Tibial artery (tissue), 4 donors: ENCODE data around the gene PTPRN2.

Source experiments
- DNase-seq, 2 donors: peaks; one replicate each; pipeline ENCODE4 v3.0.0-alpha.2; 2019
- H3K27ac ChIP-seq, 2 donors: fragments of 200-600 bp; sonication (generic) in 1 of 2; 1 replicate in 1 of 2; 2 replicates in 1 of 2; pipeline ENCODE4 v1.5.1; 2018 to 2019; ENCODE audit warnings: mild to moderate bottlenecking in 1 of 2
- H3K27me3 ChIP-seq, 2 donors: fragments of 200-600 bp; sonication (generic) in 1 of 2; one replicate each; pipeline versions ENCODE4 v1.5.1 to v1.6.0; 2016 to 2019
- H3K36me3 ChIP-seq, 3 donors: fragments of 200-600 bp; sonication (generic) in 2 of 3; one replicate each; pipeline ENCODE4 v1.5.1; 2016 to 2019; ENCODE audit warnings: mild to moderate bottlenecking in 2 of 3
- H3K4me1 ChIP-seq, 4 donors: fragments of 200-600 bp; sonication (generic) in 2 of 4; 1 replicate in 3 of 4; 2 replicates in 1 of 4; pipeline ENCODE4 v1.5.1; 2016 to 2019
- H3K4me3 ChIP-seq, 2 donors: fragments of 200-600 bp; sonication (generic) in 1 of 2; 1 replicate in 1 of 2; 2 replicates in 1 of 2; pipeline ENCODE4 v1.5.1; 2018 to 2019; ENCODE audit warnings: mild to moderate bottlenecking in 2 of 2
- H3K9me3 ChIP-seq, 3 donors: fragments of 200-600 bp; sonication (generic) in 1 of 3; one replicate each; pipeline ENCODE4 v1.5.1; 2016 to 2019
- intact Hi-C: fragments of 100-400 bp; cut with DNase I; formaldehyde crosslinking; loops from one replicate; pipeline ENCODE4 v1.15.0; 2023; ENCODE audit warnings: low total_unique reads
- TF ChIP-seq, protein P1 (sequence below), 2 experiments: fragments of 200-600 bp in 1 of 2; fragments of 450-650 bp in 1 of 2; IDR thresholded peaks; one replicate each; pipeline ENCODE4 v1.5.1; 2017 to 2019; ENCODE audit warnings: antibody characterized with exemption in 2 of 2, mild to moderate bottlenecking in 1 of 2, moderate library complexity in 1 of 2

Gene PTPRN2

DNA sequence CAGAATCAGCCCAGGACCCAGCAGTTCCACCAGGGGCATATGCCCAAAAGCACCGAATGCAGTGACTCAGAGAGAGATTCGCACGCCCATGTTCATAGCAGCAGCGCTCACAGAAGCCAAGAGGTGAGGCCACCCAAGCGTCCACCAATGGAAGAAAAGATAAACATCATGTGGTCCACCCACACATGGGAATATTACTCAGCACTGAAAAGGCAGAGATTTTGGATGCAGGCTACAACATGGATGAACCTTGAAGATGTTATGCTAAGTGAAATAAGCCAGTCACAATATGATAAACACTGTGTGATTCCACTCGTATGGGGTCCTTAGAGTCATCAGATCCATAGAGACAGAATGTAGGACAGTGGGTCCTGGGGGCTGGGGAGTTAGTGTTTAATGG, 823.4 kb downstream of the PTPRN2 start:
- no peaks in the 10 kb centered on the region for H3K27me3 ChIP-seq
- intact Hi-C loops, result no loop called here
- no peak overlapping the region for H3K4me3 ChIP-seq
- TF ChIP-seq, protein P1, sequence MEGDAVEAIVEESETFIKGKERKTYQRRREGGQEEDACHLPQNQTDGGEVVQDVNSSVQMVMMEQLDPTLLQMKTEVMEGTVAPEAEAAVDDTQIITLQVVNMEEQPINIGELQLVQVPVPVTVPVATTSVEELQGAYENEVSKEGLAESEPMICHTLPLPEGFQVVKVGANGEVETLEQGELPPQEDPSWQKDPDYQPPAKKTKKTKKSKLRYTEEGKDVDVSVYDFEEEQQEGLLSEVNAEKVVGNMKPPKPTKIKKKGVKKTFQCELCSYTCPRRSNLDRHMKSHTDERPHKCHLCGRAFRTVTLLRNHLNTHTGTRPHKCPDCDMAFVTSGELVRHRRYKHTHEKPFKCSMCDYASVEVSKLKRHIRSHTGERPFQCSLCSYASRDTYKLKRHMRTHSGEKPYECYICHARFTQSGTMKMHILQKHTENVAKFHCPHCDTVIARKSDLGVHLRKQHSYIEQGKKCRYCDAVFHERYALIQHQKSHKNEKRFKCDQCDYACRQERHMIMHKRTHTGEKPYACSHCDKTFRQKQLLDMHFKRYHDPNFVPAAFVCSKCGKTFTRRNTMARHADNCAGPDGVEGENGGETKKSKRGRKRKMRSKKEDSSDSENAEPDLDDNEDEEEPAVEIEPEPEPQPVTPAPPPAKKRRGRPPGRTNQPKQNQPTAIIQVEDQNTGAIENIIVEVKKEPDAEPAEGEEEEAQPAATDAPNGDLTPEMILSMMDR (IDR thresholded peaks at IDR 0.05), result no peak
- peaks cover 0 to 6% (median 0%) of the 10 kb centered on the region in 3 donors for H3K9me3 ChIP-seq
- H3K27ac ChIP-seq, result no peak overlapping the region
- no peak for DNase-seq
- H3K4me1 ChIP-seq, result no peaks in the 10 kb centered on the region
- no peaks in the 10 kb centered on the region for H3K36me3 ChIP-seq

DNA sequence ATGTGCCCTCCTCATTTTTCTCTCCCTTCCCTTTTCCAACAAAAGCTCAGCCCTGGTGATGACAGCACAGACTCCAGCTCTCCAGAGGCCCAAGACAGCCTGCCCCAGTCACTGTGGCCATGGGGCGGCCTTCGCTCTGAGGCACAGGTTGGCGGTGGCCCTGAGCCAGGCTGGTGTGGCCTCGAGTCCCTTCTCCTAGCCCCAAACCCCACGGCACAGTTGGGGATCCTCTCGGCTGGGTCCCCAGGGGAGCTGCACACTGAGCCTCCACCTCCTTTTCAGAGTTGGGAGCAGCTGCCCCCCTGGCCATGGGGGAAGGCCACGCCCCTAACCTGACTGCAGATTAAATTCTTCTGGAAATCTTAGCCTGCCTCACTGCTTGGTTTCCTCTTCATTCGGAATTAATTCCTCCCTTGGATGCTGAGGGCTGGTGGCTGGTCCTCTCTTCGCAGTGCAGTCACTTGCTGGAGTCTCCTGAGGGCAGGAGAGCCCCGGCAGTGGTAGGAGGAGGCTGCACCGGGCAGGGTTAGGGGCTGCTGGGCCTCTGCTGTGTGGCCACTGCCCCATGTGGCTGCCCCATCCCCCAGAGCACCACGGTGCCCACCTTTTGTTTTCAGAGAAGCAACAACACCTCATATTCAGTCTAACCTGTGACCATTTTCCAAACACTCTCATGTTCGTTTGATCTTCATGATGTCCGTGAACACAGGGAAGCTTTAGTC, 824.2 kb downstream of the PTPRN2 start:
- peaks cover 0 to 6% (median 0%) of the 10 kb centered on the region in 3 donors for H3K9me3 ChIP-seq

DNA sequence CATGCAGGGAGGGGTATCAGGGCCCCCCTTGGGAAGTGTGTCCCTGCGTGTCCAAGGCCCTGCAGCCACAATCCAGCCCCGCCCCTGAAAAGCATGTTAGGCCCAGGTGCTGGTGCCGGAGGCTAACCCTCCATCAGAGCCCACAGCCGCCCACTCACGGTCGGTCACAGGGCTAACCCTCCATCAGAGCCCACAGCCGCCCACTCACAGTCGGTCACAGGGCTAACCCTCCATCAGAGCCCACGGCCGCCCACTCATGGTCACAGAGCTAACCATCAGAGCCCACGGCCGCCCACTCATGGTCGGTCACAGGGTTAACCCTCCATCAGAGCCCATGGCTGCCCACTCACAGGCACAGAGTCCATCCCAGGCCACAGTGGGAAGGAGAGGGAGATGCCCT, 824.8 kb downstream of the PTPRN2 start:
- no peaks in the 10 kb centered on the region for H3K4me1 ChIP-seq
- H3K9me3 ChIP-seq, result peaks cover 0 to 6% (median 0%) of the 10 kb centered on the region in 3 donors
- DNase-seq, result no peak
- H3K4me3 ChIP-seq, result no peak overlapping the region
- intact Hi-C loops, result no loop called here
- no peaks in the 10 kb centered on the region for H3K27me3 ChIP-seq
- TF ChIP-seq, protein P1 (IDR thresholded peaks at IDR 0.05), result no peak
- no peaks in the 10 kb centered on the region for H3K36me3 ChIP-seq
- no peak overlapping the region for H3K27ac ChIP-seq

More for the DNA sequence above, 824.2 kb downstream of the PTPRN2 start:
- H3K36me3 ChIP-seq, result no peaks in the 10 kb centered on the region
- TF ChIP-seq, protein P1 (IDR thresholded peaks at IDR 0.05), result no peak
- no peaks in the 10 kb centered on the region for H3K4me1 ChIP-seq
- no peak overlapping the region for H3K27ac ChIP-seq
- H3K27me3 ChIP-seq, result no peaks in the 10 kb centered on the region
- no peak overlapping the region for H3K4me3 ChIP-seq
- intact Hi-C loops, result no loop called here
- DNase-seq, result no peak

DNA sequence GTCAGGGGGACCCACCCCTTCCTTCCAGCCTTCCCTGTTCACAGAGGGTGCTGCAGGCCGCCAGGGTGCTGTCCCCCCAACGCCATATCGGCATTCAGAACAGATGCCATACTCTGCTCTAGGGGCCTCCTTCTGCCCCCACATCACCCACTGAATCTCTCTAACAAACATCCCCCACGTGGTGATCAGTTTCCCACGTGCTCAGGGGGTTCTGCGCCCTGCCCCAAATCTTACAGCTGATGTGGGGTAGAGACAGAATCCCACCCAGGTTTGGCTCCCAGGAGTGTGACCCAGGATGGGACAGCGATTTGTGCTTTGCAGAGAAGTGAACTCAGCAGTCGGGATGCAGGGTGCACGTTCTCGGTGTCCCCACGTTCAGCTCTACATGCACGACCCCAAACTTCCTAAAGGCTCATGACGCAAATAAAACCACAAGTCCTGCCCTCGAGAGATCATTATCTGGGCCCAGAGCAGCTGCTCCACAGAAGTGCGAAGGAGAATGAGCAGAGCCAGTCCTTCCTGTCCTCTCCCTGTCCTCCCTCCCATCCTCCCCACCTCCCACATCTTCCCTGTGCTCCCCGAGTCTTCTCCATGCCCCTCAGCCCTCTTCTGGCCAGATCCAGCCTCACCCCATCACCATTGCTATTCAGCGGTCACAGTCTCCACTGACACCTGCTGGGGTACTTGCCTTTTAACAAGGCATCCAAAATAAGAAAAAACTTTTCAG, 827.5 kb downstream of the PTPRN2 start:
- no peaks in the 10 kb centered on the region for H3K4me1 ChIP-seq
- H3K9me3 ChIP-seq, result peaks cover 0 to 6% (median 0%) of the 10 kb centered on the region in 3 donors
- no peaks in the 10 kb centered on the region for H3K36me3 ChIP-seq
- no peak overlapping the region for H3K4me3 ChIP-seq
- H3K27me3 ChIP-seq, result no peaks in the 10 kb centered on the region
- DNase-seq, result no peak
- TF ChIP-seq, protein P1 (IDR thresholded peaks at IDR 0.05), result no peak
- intact Hi-C loops, result no loop called here
- H3K27ac ChIP-seq, result no peak overlapping the region

DNA sequence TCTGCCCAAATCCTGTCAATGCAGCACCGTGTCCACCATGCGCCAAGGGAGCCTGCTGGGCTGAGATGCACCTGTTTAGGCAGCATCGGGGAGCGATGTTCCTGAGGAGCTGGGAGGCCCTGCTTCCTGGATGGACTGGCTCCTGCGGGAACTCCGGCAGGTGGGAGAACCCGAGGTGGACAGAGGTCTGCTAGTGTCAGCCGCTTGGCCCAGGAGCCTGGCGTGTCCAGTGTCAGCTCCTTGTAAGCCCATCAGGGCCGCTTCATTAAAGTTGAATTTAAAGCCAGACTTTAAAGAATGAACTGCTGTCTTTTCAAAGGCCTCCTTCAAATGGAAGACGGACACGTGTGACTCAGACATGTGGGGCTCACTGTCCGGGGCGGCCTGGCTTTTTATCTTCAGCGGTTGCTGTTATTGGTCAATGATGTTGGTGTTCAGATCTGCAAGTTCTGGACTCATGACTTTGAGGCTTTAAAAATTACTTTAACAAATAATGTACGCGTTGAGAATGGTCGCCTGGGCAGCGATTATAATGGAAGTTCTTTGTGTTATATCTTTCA, 828.3 kb downstream of the PTPRN2 start:
- H3K4me1 ChIP-seq, result no peaks in the 10 kb centered on the region
- H3K9me3 ChIP-seq, result peaks cover 0 to 6% (median 0%) of the 10 kb centered on the region in 3 donors
- no peak for DNase-seq
- H3K4me3 ChIP-seq, result no peak overlapping the region
- H3K27ac ChIP-seq, result no peak overlapping the region
- peaks cover 0 to under 1% of the 10 kb centered on the region in 2 donors for H3K27me3 ChIP-seq
- TF ChIP-seq, protein P1 (IDR thresholded peaks at IDR 0.05), result no peak
- intact Hi-C loops, result no loop called here
- H3K36me3 ChIP-seq, result no peaks in the 10 kb centered on the region
